Peyer's patch (tissue), 4 donors: ENCODE data around the gene IQSEC3.
"Not testable (repeated sequence)": the region's sequence is repeated elsewhere in the genome, so short reads cannot be mapped to it uniquely, and the experiment has no call there.

Experiments used
- CTCF ChIP-seq, 6 experiments: fragments of 450-650 bp in 4 of 6; fragments of 200-600 bp in 2 of 6; sonication (generic) in 1 of 6; IDR thresholded peaks; one replicate each; pipeline ENCODE4 v1.5.1; 2017 to 2019; ENCODE audit warnings: antibody characterized with exemption in 6 of 6, mild to moderate bottlenecking in 3 of 6, moderate library complexity in 1 of 6
- POLR2A ChIP-seq, 2 donors: fragments of 450-650 bp; IDR thresholded peaks; one replicate each; pipeline ENCODE4 v1.5.1; 2017; ENCODE audit warnings: antibody characterized with exemption in 2 of 2, mild to moderate bottlenecking in 2 of 2, moderate library complexity in 2 of 2

GRCh38 chr12:187986-188909 is 121.7 kb downstream of the IQSEC3 start:
- not testable (repeated sequence) for TF ChIP-seq CTCF, POLR2A (IDR thresholded peaks at IDR 0.05)
